Neuronal stem cell (in vitro differentiated cells): ENCODE results near the gene RNGTT.

Experiments used
- DNase-seq: peaks from one replicate; pipeline ENCODE4 v3.0.0-alpha.2; 2013; ENCODE audit warnings: low spot score
- H2AFZ ChIP-seq: one replicate; pipeline ENCODE4 v1.6.1; 2013; ENCODE audit warnings: mild to moderate bottlenecking, low read length, inconsistent platforms
- H2AK5ac ChIP-seq: 2 replicates; pipeline ENCODE4 v1.6.1; 2013; ENCODE audit warnings: low read depth, mild to moderate bottlenecking, inconsistent platforms, low read length, moderate library complexity, mixed read lengths
- H2BK120ac ChIP-seq: 2 replicates; pipeline ENCODE4 v1.6.1; 2013; ENCODE audit warnings: low read depth, mild to moderate bottlenecking, inconsistent platforms, low read length, moderate library complexity, mixed read lengths
- H2BK12ac ChIP-seq: one replicate; pipeline ENCODE4 v1.6.1; 2013; ENCODE audit warnings: low read length, inconsistent platforms
- H2BK15ac ChIP-seq: 2 replicates; pipeline ENCODE4 v1.6.1; 2013; ENCODE audit warnings: mild to moderate bottlenecking, low read length, inconsistent platforms, mixed read lengths
- H2BK5ac ChIP-seq: one replicate; pipeline ENCODE4 v1.6.1; 2013; ENCODE audit warnings: inconsistent platforms, mild to moderate bottlenecking, low read length, moderate library complexity
- H3K14ac ChIP-seq: one replicate; pipeline ENCODE4 v1.6.1; 2013; ENCODE audit warnings: low read length, inconsistent platforms
- H3K18ac ChIP-seq: 2 replicates; pipeline ENCODE4 v1.6.1; 2013; ENCODE audit warnings: low read length, inconsistent platforms
- H3K23ac ChIP-seq: 2 replicates; pipeline ENCODE4 v1.6.1; 2013; ENCODE audit warnings: low read depth, mild to moderate bottlenecking, mixed read lengths, low read length, inconsistent platforms; ENCODE audit not compliant: poor library complexity
- H3K27ac ChIP-seq: replicated peaks from 3 replicates; pipeline ENCODE4 v1.5.1; 2013; ENCODE audit warnings: low read length, inconsistent platforms
- H3K27me3 ChIP-seq, 3 experiments: 2 replicates each; pipeline ENCODE4 v1.6.1; 2013; ENCODE audit warnings: low read length in 3 of 3, mild to moderate bottlenecking in 2 of 3, inconsistent platforms in 1 of 3, low read depth in 1 of 3, mixed read lengths in 1 of 3, moderate library complexity in 1 of 3; ENCODE audit not compliant: control insufficient read depth in 3 of 3, insufficient read depth in 3 of 3
- H3K36me3 ChIP-seq, 2 donors: replicated peaks in 1 of 2; 2 replicates each; pipeline ENCODE4 v1.6.1; 2013; ENCODE audit warnings: low read length in 2 of 2; ENCODE audit not compliant: control insufficient read depth in 2 of 2, insufficient read depth in 2 of 2
- H3K4ac ChIP-seq: 2 replicates; pipeline ENCODE4 v1.6.1; 2013; ENCODE audit warnings: inconsistent platforms, mild to moderate bottlenecking, low read length, moderate library complexity
- H3K4me1 ChIP-seq, 2 donors: 1 replicate in 1 of 2; 2 replicates in 1 of 2; pipeline ENCODE4 v1.6.1; 2013; ENCODE audit warnings: low read length in 2 of 2, low read depth in 1 of 2; ENCODE audit not compliant: control insufficient read depth in 2 of 2, insufficient read depth in 1 of 2
- H3K4me2 ChIP-seq: one replicate; pipeline ENCODE4 v1.6.1; 2013; ENCODE audit warnings: mild to moderate bottlenecking, low read length, inconsistent platforms; ENCODE audit not compliant: insufficient read depth, poor library complexity, severe bottlenecking
- H3K4me3 ChIP-seq, 2 donors: 2 replicates each; pipeline ENCODE4 v1.5.1; 2013; ENCODE audit warnings: low read length in 2 of 2, mild to moderate bottlenecking in 2 of 2, inconsistent platforms in 1 of 2, moderate library complexity in 1 of 2
- H3K79me1 ChIP-seq: one replicate; pipeline ENCODE4 v1.6.1; 2013; ENCODE audit warnings: low read depth, mild to moderate bottlenecking, inconsistent platforms, low read length, moderate library complexity
- H3K9ac ChIP-seq: one replicate; pipeline ENCODE4 v1.6.1; 2013; ENCODE audit warnings: mild to moderate bottlenecking, low read depth, low read length, inconsistent platforms; ENCODE audit not compliant: poor library complexity
- H3K9me3 ChIP-seq, 2 donors: replicated peaks in 1 of 2; 2 replicates each; pipeline versions ENCODE3 to v1.6.1; 2013; ENCODE audit warnings: low read length in 2 of 2, mild to moderate bottlenecking in 2 of 2, inconsistent platforms in 1 of 2, low read depth in 1 of 2, mixed read lengths in 1 of 2, moderate library complexity in 1 of 2; ENCODE audit not compliant: control insufficient read depth in 2 of 2, insufficient read depth in 1 of 2
- H4K8ac ChIP-seq: one replicate; pipeline ENCODE4 v1.6.1; 2013; ENCODE audit warnings: low read depth, mild to moderate bottlenecking, inconsistent platforms, low read length, moderate library complexity
- H4K91ac ChIP-seq: one replicate; pipeline ENCODE4 v1.6.1; 2013; ENCODE audit warnings: low read length, low read depth, mild to moderate bottlenecking, inconsistent platforms; ENCODE audit not compliant: poor library complexity
- WGBS, 2 donors: extraction: QIAGEN DNeasy Blood & Tissue Kit; methylation state at CpG; one replicate each; pipeline ENCODE4 v1.1.7; 2013; ENCODE audit warnings: missing lambda C conversion rate in 2 of 2, mixed read lengths in 1 of 2; ENCODE audit not compliant: insufficient read length in 2 of 2, insufficient replicate concordance in 1 of 2; ENCODE audit errors: extremely low coverage in 2 of 2; 5-methylcytosine and 5-hydroxymethylcytosine counted together

Gene RNGTT

GRCh38 chr6:88612631-88613030, 350.8 kb downstream of the RNGTT start:
- Histone ChIP-seq H3K4me3 (no peak overlapping the region), H3K36me3 (peaks cover 0 to 26% of the 10 kb centered on the region in 2 donors), H3K27me3 (no peaks in the 10 kb centered on the region), H2BK15ac (no peak overlapping the region), H4K91ac (no peak overlapping the region), H2BK12ac (no peak overlapping the region), H3K18ac (no peak overlapping the region), H3K14ac (no peak overlapping the region), H2AK5ac (no peak overlapping the region), H4K8ac (no peak overlapping the region), H3K4ac (no peak overlapping the region), H2AFZ (no peak overlapping the region), H3K4me2 (no peak overlapping the region), H3K27ac (no peak overlapping the region), H2BK5ac (no peak overlapping the region), H3K9me3 (no peaks in the 10 kb centered on the region), H3K79me1 (no peaks in the 10 kb centered on the region), H3K23ac (no peak overlapping the region), H3K9ac (no peak overlapping the region), H3K4me1 (peaks cover 0 to 2% of the 10 kb centered on the region in 2 donors), H2BK120ac (no peak overlapping the region)
- WGBS, 2 donors = no CpG with 5 or more reads among the region's 5 CpGs
- no peak for DNase-seq

GRCh38 chr6:88611721-88612120, 351.7 kb downstream of the RNGTT start:
- no peak overlapping the region for H2AFZ ChIP-seq
- WGBS, 2 donors = no CpG with 5 or more reads among the region's 4 CpGs

GRCh38 chr6:88609983-88610382, 353.4 kb downstream of the RNGTT start:
- no CpG with 5 or more reads among the region's 3 CpGs for WGBS, 2 donors
- H3K23ac ChIP-seq = no peak overlapping the region

More at GRCh38 chr6:88611721-88612120, 351.7 kb downstream of the RNGTT start:
- no peak overlapping the region for H3K18ac ChIP-seq
- H2BK5ac ChIP-seq = no peak overlapping the region
- no peak overlapping the region for H3K4me3 ChIP-seq
- H4K91ac ChIP-seq = no peak overlapping the region
- H3K79me1 ChIP-seq = no peaks in the 10 kb centered on the region
- no peak for DNase-seq
- no peaks in the 10 kb centered on the region for H3K27me3 ChIP-seq
- no peak overlapping the region for H3K4me2 ChIP-seq
- peaks cover 0 to 2% of the 10 kb centered on the region in 2 donors for H3K4me1 ChIP-seq
- peaks cover 0 to 26% of the 10 kb centered on the region in 2 donors for H3K36me3 ChIP-seq
- no peak overlapping the region for H3K27ac ChIP-seq
- no peak overlapping the region for H2BK120ac ChIP-seq
- H3K23ac ChIP-seq = no peak overlapping the region
- no peak overlapping the region for H4K8ac ChIP-seq
- H2BK12ac ChIP-seq = no peak overlapping the region
- no peak overlapping the region for H3K9ac ChIP-seq
- H2BK15ac ChIP-seq = no peak overlapping the region
- H2AK5ac ChIP-seq = no peak overlapping the region
- H3K4ac ChIP-seq = no peak overlapping the region
- no peaks in the 10 kb centered on the region for H3K9me3 ChIP-seq
- H3K14ac ChIP-seq = no peak overlapping the region

GRCh38 chr6:88605271-88605670, 358.1 kb downstream of the RNGTT start:
- no peak overlapping the region for H2BK5ac ChIP-seq
- H2BK15ac ChIP-seq = no peak overlapping the region
- H2BK120ac ChIP-seq = no peak overlapping the region
- WGBS, 2 donors = no CpG with 5 or more reads among the region's 3 CpGs
- no peak overlapping the region for H2BK12ac ChIP-seq
- H3K4ac ChIP-seq = no peak overlapping the region
- no peak overlapping the region for H4K8ac ChIP-seq
- H2AFZ ChIP-seq = no peak overlapping the region
- H3K23ac ChIP-seq = no peak overlapping the region
- DNase-seq = no peak
- no peak overlapping the region for H3K14ac ChIP-seq
- H4K91ac ChIP-seq = no peak overlapping the region
- no peak overlapping the region for H3K18ac ChIP-seq
- no peaks in the 10 kb centered on the region for H3K79me1 ChIP-seq
- H3K36me3 ChIP-seq = no peaks in the 10 kb centered on the region
- no peak overlapping the region for H3K9ac ChIP-seq
- no peaks in the 10 kb centered on the region for H3K27me3 ChIP-seq
- no peaks in the 10 kb centered on the region for H3K9me3 ChIP-seq
- no peak overlapping the region for H2AK5ac ChIP-seq
- no peak overlapping the region for H3K27ac ChIP-seq
- H3K4me2 ChIP-seq = no peak overlapping the region
- H3K4me1 ChIP-seq = no peaks in the 10 kb centered on the region
- no peak overlapping the region for H3K4me3 ChIP-seq

More at GRCh38 chr6:88609983-88610382, 353.4 kb downstream of the RNGTT start:
- Histone ChIP-seq H2BK15ac (no peak overlapping the region), H4K91ac (no peak overlapping the region), H3K79me1 (no peaks in the 10 kb centered on the region), H3K9ac (no peak overlapping the region), H3K4me1 (peaks cover 0 to 1% of the 10 kb centered on the region in 2 donors), H3K27me3 (no peaks in the 10 kb centered on the region), H2BK120ac (no peak overlapping the region), H3K27ac (no peak overlapping the region), H2BK12ac (no peak overlapping the region), H2AFZ (no peak overlapping the region), H3K36me3 (peaks cover 0 to 26% of the 10 kb centered on the region in 2 donors), H3K18ac (no peak overlapping the region), H3K4me3 (no peak overlapping the region), H3K14ac (no peak overlapping the region), H3K4me2 (no peak overlapping the region), H3K9me3 (no peaks in the 10 kb centered on the region), H2BK5ac (no peak overlapping the region), H3K4ac (no peak overlapping the region), H4K8ac (no peak overlapping the region), H2AK5ac (no peak overlapping the region)
- no peak for DNase-seq
